Activated T-cell treated with anti-CD3 and anti-CD28 coated beads, Interleukin-2, amount 50 U/mL, for 48 hours (primary cell): ENCODE results near the gene CCDC12.

Experiments
- DNase-seq, 2 experiments: peaks; one replicate each; pipeline ENCODE4 v3.0.0-alpha.2; 2020

The CCDC12 gene

GRCh38 chr3:46935168-46935858 lies 41.2 kb downstream of the CCDC12 start:
- DNase-seq = no peak

- DNase-seq = no peak
These were observed 41.9 kb downstream of the CCDC12 start for GRCh38 chr3:46934498-46935167.

GRCh38 chr3:46934072-46934471 lies 42.5 kb downstream of the CCDC12 start:
- DNase-seq = no peak

GRCh38 chr3:46933261-46933660 lies 43.3 kb downstream of the CCDC12 start:
- no peak for DNase-seq

- DNase-seq = no peak
These were observed 43.9 kb downstream of the CCDC12 start for GRCh38 chr3:46932455-46933225.

GRCh38 chr3:46931631-46932331 lies 44.8 kb downstream of the CCDC12 start:
- no peak for DNase-seq

GRCh38 chr3:46930945-46931403 lies 45.6 kb downstream of the CCDC12 start:
- no peak for DNase-seq

- no peak for DNase-seq
These were observed 46.2 kb downstream of the CCDC12 start for GRCh38 chr3:46930166-46930944.

GRCh38 chr3:46929324-46929723 lies 47.2 kb downstream of the CCDC12 start:
- DNase-seq = no peak

GRCh38 chr3:46928282-46928681 lies 48.3 kb downstream of the CCDC12 start:
- DNase-seq = no peak

GRCh38 chr3:46927718-46928073 lies 48.8 kb downstream of the CCDC12 start:
- DNase-seq = no peak

- DNase-seq = no peak
These were observed 49.5 kb downstream of the CCDC12 start for GRCh38 chr3:46926871-46927717.

- no peak for DNase-seq
These were observed 50.1 kb downstream of the CCDC12 start for GRCh38 chr3:46926447-46926846.

GRCh38 chr3:46926039-46926438 lies 50.5 kb downstream of the CCDC12 start:
- DNase-seq = no peak

GRCh38 chr3:46925585-46925934 lies 51.0 kb downstream of the CCDC12 start:
- DNase-seq = no peak

GRCh38 chr3:46924921-46925584 lies 51.5 kb downstream of the CCDC12 start:
- no peak for DNase-seq

- DNase-seq = peak; percentile 65 to 66
These were observed 52.8 kb downstream of the CCDC12 start for GRCh38 chr3:46923559-46924350.

- no peak for DNase-seq
These were observed 53.5 kb downstream of the CCDC12 start for GRCh38 chr3:46922871-46923558.

GRCh38 chr3:46922426-46922825 lies 54.1 kb downstream of the CCDC12 start:
- DNase-seq = no peak
